ENCODE measurements around the gene CDH4.

The CDH4 gene

DNA sequence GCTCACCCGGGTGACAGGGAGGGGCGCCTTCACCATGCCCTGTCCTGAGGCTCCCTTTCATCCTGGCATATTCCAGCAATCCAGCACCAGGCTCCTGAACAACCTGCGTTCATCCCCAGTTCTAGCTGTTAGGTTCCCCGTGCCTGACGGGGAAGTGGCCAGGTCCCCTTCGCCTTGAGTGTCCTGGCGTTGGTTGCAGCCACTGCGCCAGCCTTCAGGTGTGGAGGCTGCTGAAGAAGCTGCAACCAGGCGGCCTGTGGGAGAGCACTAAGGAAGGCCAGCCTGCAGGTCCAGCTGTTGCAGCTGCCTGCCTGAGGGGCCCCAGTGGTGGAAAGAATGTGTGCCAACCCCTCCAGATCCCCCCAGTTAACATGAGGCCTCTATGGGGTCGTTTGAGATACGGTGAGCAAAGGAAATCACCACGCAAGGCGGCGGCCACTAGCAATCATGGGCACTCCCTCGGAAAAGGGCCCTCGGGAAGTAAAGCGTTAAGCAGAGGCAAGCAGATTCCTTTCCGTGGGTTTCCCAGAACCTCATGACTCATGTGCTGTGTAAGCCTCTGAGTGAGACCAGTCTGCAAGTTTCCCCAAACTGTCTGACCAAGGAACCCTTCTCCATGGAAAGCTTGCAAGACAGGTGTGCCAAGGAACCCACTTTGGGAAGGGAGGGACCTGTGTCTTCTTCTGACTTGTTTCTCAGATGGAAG lies 492.8 kb downstream of the CDH4 start:
- DNase-seq: no peak

GRCh38 chr20:61745397-61746146 lies 493.5 kb downstream of the CDH4 start:
- DNase-seq: no peak

DNA sequence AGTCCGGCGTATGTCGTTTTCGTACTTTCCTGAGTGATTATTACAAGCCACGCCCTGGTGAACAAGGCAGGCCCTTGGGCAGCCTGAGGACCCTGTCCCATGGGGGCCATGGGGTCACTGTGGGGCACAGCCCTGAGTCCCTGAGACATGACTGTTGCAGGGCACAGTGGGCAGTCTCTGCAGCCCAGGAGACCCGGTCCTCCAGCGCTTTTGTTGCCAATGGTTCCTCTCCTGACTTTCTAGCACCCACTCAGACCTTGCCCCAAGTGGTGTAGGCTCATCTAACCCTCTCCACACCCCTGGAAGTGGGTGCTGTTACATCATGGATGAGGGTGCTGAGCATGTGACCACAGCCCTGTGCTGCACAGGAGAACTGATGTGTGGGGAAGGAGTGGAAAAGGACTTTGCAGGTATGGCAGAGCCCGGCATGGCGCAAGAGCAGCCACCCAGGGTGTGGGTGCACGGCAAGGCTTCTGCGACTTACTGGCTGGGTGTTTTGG lies 494.1 kb downstream of the CDH4 start:
- DNase-seq: no peak

DNA sequence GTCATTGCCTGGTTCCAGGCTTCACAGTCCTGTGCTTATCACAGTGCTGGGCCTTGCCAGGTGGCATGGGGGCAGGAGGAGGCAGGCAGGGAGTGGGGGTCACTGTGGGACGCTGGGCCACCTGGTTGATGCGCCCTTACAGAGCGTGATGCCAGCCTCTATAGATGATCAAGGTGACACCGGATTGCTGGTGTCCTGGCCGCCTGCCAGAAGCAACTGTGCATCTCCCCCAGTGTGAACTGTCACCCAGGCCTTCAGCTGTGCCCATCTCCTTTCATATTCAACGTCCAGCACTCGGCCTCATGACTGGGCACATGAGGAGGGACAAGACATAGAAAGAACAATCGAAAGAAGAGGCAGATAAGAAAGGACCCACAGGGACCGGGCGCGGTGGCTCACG lies 494.7 kb downstream of the CDH4 start:
- no peak for DNase-seq

DNA sequence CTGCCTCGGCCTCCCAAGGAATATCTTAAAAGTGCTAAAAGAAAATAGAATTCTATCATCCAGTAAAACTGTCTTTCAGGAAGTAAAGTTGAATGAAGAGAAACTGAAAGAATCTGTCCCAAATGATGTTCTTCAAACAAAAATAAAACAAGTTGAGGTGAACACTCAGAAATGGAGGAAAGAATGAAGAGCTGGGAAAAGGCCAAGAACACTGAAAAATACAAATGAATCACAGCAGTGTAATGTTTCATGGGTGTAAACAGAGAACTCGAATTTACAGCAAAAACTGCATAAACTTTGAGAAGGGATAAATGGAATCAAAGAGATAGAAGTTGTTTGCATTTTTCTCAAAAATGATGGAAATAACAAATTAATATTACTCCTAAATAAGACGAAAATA lies 496.3 kb downstream of the CDH4 start:
- DNase-seq: no peak

DNA sequence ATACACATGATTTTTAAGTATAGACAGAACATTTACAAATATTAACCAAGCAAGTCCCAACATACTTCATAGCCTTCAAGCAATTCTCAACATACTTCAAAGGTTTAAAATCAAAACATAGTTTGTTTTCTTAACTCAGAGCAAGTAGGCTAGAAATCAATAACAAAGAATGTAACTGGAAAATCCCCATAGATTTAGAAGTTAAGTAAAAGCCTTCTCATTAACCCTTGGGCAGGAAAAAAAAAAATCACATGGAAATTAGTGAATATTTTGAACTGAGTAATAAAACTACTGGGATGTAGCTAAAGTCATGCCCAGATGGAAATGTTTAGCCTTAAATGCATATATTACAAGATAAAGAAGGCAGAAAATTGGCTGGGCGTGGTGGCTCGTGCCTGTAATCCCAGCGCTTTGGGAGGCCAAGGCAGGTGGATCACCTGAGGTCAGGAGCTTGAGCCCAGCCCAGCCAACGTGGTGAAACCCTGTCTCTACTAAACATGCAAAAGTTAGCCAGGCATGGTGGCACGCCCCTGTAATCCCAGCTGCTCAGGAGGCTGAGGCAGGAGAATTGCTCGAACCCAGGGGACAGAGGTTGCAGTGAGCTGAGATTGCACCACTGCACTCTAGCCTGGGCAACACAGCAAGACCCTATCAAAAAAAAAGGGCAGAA lies 497.5 kb downstream of the CDH4 start:
- DNase-seq: no peak

GRCh38 chr20:61750093-61750492 lies 498.0 kb downstream of the CDH4 start:
- no peak for DNase-seq

DNA sequence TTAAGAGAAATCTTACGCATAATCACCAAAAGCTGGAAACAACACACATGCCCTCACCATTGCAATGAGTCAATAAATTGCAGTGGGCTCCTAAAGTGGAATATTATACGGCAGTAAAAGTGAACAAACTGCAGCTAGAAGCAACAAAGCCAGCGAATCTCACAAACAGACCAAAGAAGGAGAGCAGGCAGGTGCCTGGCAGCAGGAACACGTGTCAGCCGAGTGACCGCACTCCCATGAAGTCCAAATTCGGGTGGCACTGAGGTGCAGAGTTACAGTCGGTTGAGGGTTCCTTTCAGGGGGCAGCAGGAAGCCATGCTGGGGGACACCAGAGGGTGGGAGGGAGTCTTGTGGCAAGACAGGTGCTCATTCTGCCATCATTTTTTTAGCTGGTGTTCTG lies 500.5 kb downstream of the CDH4 start:
- no peak for DNase-seq

- DNase-seq: no peak
Measured at GRCh38 chr20:61753316-61753942, 501.4 kb downstream of the CDH4 start.

DNA sequence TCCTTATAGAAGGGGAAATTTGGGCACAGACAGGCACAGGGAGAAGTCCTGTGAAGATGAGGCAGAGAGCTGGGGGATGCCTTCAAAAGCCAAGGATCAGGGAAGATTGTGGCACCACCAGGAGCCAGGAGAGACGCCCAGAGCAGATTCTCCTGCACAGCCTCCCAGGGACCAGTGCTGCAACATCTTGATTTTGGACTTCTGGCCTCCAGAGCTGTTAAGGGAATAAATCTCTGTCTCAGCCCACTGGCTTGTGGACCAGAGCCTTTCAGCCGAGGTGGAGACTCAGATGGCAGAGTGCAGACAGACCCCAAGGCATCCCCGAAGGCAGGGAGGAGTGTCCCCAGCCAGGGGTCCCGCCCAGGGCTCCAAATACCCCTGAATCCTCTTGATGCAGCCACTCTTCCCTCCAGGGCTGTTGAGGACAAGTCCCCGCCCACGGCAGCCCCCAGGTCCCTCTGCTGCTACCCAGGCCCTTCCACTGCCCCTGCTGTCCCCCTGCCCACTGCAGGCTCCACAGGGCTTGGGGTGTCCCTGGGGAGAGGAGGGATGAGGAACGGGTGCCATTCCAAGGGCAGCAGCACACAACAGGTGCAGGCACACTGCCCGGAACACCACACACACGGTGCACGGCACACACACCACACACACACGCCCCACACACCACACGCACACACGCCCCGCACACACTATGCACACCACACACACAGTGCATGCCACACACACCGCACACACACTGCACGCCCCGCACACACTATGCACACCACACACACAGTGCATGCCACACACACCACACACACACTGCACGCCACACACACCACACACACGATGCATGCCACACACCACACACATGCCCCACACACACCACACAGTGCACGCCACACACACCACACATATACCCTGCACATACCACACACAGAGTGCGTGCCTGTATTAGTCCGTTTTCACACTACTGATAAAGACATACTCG lies 502.2 kb downstream of the CDH4 start:
- no peak for DNase-seq

GRCh38 chr20:61754976-61755778 lies 503.1 kb downstream of the CDH4 start:
- DNase-seq: no peak

GRCh38 chr20:61755971-61756845 lies 504.1 kb downstream of the CDH4 start:
- DNase-seq: no peak

GRCh38 chr20:61756966-61757677 lies 505.1 kb downstream of the CDH4 start:
- DNase-seq: no peak

DNA sequence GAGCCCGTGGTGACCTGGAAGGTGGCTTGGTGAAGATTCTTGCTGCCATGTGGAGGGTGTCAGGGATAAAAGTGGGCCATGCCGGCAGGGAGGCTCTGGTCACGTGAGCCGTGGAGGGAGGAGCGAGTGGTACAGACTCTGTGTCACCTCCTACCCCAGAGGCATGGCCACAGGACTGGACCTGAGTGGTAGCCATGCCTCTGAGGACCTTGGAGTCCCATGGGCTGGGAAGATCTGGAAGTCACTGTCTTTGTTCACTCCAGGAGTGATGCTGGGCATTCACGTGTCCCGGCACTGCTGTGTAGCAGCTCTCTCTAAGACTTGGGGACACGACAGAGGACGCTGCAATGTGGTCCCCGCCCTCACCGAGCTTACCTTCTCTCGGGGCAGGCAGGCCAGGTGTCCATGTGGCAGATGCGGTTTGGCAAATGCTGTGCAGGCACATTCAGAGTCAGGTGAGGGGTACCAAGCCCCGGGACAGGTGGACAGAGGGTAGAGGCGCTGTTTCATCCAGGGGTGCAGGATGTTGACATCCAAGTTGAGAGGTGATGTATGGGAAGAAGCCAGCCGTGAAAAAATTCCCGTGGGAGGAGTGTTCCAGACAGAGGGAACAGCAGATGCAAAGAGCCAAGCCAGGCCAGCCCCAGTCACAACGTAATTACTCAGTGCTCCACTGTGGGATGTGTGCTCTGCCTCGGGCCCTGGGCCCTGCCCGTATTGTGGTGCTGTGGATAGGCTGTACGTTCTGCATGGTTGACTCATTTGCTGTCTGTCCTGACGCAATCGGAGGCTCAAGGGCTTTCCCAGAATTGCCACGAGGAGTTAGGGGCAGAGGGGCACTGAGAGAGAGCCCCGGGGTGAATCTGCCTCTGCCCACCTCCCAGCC lies 505.9 kb downstream of the CDH4 start:
- DNase-seq: no peak

- DNase-seq: no peak
Measured at GRCh38 chr20:61758564-61759200, 506.6 kb downstream of the CDH4 start.

GRCh38 chr20:61759286-61760065 lies 507.4 kb downstream of the CDH4 start:
- DNase-seq: no peak

DNA sequence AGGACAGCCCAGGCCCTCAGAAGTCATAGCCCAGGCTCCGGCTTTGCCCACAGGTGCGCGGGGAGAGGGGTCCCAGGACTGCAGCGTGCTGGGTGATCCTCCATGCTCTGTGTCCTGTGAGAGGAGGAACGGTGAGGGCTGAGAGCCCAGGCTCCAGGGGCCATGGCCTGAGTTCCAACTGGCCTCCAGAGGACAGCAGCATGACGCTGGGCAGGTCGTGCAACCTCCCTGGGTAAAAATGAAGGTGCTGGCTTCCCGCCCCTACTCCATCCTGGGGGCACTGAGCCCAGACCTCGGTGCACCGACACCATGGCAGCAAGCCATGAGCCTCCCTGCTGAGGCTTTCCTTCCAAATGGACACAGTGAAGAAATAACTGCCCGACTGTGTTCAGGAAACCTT lies 508.3 kb downstream of the CDH4 start:
- DNase-seq: no peak
